Renal cortex interstitium (tissue), 11 donors: Measurements from ENCODE around the gene TF. TPM values are rescaled to one million over a fixed set of nuclear protein-coding genes. Genes with fewer than 3 reads are reported as not detected.

Experiments
- DNase-seq, 11 donors: peaks; one replicate each; pipeline ENCODE4 v3.0.0-alpha.2; 2013; ENCODE audit warnings: low read depth in 9 of 11, low spot score in 4 of 11; ENCODE audit errors: extremely low read depth in 1 of 11
- polyA plus RNA-seq, 3 donors: library from polyadenylated mRNA; unstranded; fragments of 120-200 nt; gene quantifications; one replicate each; pipeline ENCODE4 v1.2.1, GENCODE V29; 2013; ENCODE audit not compliant: insufficient read length in 3 of 3

TF gene
- polyA plus RNA-seq, 3 donors = 6.9 to 10.0 (median 9.1) TPM

DNA sequence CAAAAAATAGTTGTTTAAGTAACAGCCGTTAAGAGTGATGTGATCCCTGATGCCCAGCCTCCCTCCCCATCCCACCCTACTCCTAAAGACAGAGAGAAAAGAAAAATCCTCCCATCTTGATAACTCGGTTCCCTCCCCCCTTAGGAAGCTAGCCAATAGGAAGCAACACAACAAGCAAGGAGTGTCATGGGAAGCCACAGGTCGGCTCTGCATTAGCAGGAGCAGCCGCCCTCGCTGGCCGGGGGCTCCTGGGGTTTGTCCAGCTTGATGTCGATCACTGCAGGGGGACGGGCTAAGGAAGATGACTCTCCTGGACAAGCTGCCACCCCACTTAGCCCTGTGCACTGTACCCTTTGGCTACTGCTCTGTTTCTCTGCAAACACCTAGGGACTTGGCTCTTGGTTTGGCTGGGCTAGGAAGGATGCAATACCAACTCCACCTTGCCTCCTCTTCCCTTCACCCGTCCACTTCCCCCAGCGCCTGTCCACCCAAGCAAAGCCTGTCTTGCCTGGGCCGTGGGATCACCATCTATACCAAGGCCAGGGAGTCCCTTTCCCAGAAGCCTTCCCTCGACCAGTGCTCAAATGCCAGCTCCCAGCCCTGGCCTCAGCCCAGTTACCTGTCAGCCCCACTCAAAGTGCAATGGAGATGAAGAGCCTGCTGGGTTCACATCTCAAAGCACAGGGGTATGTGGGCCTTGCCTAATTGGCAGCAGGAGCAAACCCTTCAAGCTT, 82.5 kb downstream of the TF start:
- DNase-seq = no peak

- no peak for DNase-seq
These were observed 83.1 kb downstream of the TF start for GRCh38 chr3:133829310-133829707.

GRCh38 chr3:133830071-133830470, 83.9 kb downstream of the TF start:
- no peak for DNase-seq

DNA sequence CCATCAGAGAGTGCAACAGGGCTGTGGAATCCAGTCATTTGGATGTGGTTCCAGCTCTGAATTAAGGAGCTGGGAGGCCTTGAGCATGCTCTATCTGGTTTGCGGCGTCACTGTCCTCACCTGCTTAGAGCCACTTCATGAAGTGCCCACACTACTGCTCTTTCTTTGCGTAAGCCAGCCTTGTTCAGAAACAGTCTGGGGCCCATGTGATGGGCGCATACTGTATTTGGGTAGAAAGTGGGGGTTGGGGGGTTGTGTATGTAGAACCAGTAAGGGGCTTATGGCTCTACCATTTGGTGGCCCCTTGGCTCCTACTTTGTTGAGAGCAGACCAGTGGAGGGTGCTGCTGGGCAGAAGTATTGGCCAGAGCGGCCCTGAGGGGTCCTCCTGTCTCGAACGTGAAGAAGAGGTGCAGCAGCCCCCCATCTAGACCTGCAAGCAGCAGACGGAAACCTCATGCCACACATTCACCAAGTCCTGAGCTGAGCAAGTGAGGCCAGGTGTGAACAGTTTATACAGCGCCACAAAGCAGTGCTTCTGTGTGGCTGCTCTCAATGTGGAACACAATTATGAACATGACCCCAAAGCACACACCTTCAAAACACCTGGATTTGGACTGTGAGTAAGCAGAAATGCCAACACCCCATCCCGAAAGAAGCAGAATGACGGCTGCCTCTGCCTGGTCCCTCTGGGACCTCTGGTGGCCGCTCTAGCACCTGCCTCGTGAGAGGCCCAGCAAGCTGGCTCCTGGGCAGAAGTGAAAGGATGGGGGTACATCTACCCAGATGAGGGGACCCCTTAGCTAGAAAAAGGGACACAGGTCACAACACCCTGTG, 86.0 kb downstream of the TF start:
- DNase-seq = no peak

DNA sequence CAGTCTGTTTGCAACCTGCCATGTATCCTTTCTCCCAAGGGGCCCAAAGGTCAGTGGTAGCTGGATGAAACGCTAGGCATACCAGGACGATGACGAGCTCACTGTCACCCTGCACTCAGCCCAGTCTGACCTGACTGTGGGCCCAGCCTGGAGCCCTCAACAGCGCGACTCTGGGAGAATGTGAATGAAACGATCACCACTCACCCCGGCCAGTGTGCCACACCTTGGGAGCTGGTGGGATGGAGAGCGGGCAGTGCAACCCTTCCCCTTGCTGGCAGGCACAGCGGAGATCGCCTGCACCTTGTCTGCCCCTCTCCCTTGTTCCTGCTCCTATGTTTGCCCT, 86.6 kb downstream of the TF start:
- DNase-seq = no peak

- DNase-seq = no peak
These were observed 87.1 kb downstream of the TF start for GRCh38 chr3:133833267-133833666.

DNA sequence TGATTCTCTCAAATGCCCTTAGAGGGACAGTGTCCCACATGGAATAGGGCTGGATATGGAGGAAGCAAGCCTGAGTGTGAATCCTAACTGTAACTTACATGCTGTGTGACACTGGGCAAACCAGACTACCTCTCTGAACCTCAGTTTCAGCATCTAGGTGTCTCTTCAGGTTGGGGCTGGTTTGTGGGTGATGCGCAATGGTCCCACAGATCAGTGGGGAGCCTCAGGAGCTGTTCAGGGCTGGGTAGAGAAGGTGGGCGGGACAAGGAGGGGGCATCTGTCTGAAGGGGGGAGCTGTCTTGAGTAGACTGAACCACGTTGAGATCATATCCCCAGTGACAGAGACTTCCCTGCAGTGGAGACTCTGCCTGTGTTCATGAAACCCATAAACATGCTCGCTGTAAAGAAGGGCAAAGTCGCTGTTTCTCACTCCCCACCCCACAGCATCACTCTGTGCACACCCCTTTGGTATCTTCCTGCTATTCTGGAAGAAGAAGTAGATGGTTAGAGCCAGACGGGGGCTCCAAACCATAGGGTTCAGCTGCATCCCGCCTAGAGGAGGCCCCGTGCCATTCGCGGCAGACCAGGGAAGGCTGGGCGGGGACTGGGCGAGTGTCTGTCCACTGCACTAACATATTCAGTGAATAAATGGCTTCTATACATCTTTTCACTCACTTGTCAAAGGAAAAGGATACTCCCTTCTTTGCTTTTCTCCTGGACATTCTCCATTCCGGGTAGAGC, 87.9 kb downstream of the TF start:
- DNase-seq = no peak

GRCh38 chr3:133834621-133835417, 88.6 kb downstream of the TF start:
- no peak for DNase-seq

- DNase-seq = no peak
These were observed 89.2 kb downstream of the TF start for GRCh38 chr3:133835418-133835743.

DNA sequence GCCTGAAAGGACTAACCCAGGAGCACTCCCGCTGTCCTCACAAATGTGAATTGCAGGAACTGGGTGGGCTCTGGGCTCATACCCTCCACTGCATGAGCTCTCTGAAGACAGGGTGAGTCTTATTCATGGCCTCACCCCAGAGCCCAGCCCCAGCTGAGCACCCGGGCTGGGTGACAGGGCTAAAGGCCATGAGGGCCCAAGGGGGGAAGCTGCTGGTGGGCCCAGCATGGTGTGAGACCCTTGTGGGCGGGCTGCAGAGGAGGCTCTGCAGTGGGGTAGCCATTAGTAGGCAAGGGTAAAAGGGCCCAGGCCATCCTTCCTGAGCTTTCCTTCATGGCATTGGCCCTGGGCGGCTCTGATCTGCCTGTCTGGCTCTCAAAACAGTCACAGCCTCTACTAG, 89.8 kb downstream of the TF start:
- no peak for DNase-seq

DNA sequence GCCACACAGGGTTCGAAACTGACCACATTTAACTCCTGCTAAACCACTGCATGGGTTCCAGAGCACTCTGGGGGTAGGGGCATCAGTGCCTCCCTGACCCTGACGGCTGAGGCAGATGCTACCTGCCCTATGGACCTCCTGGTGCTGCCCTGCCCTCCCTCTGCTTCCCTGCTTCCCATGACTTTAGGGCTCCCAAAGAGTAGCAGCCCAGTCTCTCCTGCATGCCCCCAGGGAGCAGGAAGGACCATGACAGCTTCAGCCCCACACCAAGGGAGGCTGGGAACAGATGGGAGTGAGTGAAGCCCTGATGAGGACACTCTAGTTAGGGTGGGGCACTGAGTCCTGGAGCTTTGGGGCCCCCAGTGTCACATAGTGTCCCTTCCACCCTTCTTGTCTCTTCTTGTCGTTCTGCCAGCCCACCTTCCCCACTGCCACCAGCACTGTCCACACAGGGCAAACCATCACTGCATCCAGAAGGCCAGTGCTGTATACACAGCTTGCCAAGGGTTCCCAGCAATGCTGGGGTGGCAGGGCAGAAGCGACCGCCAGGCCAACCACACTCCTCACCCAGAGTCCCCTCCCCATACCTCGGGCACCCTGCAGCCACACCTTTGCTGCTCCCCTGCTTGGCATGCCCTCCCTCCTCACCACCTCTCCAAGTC, 90.4 kb downstream of the TF start:
- no peak for DNase-seq

DNA sequence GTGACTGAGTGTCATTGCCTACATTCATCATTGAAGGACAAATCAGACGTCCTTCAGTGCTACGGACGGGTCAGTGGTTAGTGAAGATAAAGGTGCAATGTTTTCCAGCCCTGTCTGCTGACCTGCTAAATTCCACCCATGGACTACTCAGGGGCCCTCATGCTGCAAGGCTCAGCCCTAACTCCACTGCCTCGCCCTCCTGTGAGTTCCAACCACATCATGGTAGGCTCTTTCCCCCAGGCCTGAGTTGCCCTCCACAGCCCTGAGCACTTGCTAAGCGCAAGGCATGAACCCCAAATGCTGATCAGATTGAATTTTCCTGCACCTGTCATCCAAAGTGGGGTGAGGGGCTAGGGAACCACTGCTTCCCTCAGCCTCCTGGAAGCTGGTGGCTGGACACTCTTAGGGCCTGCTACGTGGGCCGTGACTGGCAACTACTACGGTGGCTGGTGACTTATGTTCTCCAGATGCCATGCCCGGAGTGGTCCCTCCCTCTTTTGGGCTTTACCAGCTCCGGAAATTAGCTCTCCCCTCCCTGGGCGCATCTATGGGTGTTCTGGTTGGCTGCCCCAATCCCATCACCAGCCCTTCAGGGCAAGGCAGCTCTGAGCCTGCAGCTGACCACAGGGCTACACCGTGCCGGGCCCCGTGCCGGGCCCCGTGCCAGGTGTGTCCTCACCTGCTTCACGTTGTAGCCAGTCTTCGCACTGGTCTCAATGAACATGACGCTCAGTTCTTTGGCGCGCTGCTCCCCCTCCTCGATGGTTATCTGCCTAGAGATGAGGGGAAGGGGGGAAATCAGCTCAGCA, 91.5 kb downstream of the TF start:
- no peak for DNase-seq

- no peak for DNase-seq
These were observed 92.2 kb downstream of the TF start for GRCh38 chr3:133838296-133838789.

- no peak for DNase-seq
These were observed 93.0 kb downstream of the TF start for GRCh38 chr3:133838916-133839800.

- no peak for DNase-seq
These were observed 94.0 kb downstream of the TF start for GRCh38 chr3:133840055-133840737.

DNA sequence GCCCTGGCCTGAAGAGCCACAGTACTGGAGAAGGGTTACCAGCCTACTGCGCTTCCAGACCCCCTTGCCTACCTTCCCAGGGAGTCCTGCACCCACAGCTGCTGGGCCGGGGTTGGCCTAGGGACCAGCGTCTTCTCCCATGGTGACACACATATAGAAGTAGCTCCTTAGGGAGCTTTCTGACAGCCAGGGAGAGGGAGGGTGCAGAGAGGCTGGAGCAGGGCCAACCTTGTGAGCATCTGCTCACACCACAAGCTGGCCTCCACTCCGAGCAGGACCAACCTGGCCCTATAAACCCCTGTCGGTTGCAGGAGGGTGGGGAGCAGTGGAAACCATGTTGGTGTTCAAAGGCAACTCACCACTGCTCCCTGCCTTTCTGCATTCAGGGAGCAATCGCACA, 94.6 kb downstream of the TF start:
- no peak for DNase-seq
